Neural progenitor cell (in vitro differentiated cells): ENCODE measurements around the gene UAP1L1. TPM values are rescaled to one million over a fixed set of nuclear protein-coding genes. Genes with fewer than 3 reads are reported as not detected.

ENCODE experiments used
- DNase-seq: peaks from one replicate; pipeline ENCODE4 v3.0.0-alpha.2; 2016; ENCODE audit warnings: low spot score
- H2AFZ ChIP-seq: fragments of 200-600 bp; sonication (generic); replicated peaks from 2 replicates; pipeline ENCODE4 v1.6.1; 2016; ENCODE audit warnings: antibody characterized with exemption
- H3F3A ChIP-seq: fragments of 200-600 bp; sonication (generic); 2 replicates; pipeline ENCODE4 v1.6.1; 2016; ENCODE audit warnings: antibody characterized with exemption, low read depth
- H3K27ac ChIP-seq: fragments of 200-600 bp; sonication (generic); 2 replicates; pipeline ENCODE4 v1.5.1; 2016; ENCODE audit warnings: mild to moderate bottlenecking
- H3K27me3 ChIP-seq: fragments of 200-600 bp; sonication (generic); 2 replicates; pipeline ENCODE4 v1.6.1; 2016; ENCODE audit warnings: mild to moderate bottlenecking, moderate library complexity
- H3K36me3 ChIP-seq: fragments of 200-600 bp; sonication (generic); 2 replicates; pipeline ENCODE4 v1.5.1; 2016
- H3K4me1 ChIP-seq: fragments of 200-600 bp; sonication (generic); 2 replicates; pipeline ENCODE4 v1.6.1; 2016; ENCODE audit warnings: mixed run types
- H3K4me2 ChIP-seq: fragments of 200-600 bp; sonication (generic); 2 replicates; pipeline ENCODE4 v1.6.1; 2016
- H3K4me3 ChIP-seq: fragments of 200-600 bp; sonication (generic); 2 replicates; pipeline ENCODE4 v1.5.1; 2016
- H3K79me2 ChIP-seq: fragments of 200-600 bp; sonication (generic); 2 replicates; pipeline ENCODE4 v1.6.1; 2016; ENCODE audit warnings: low read depth
- H3K9ac ChIP-seq: fragments of 200-600 bp; sonication (generic); 2 replicates; pipeline ENCODE4 v1.6.1; 2016
- H3K9me3 ChIP-seq: fragments of 200-600 bp; sonication (generic); 2 replicates; pipeline ENCODE4 v1.5.1; 2016; ENCODE audit warnings: low read depth
- H4K20me1 ChIP-seq: fragments of 200-600 bp; sonication (generic); 2 replicates; pipeline ENCODE4 v1.6.1; 2016; ENCODE audit warnings: low read depth
- H3K27ac Mint-ChIP-seq: 3 replicates; pipeline ENCODE4 v1.8.0; 2021; ENCODE audit warnings: mixed read lengths
- H3K27me3 Mint-ChIP-seq: 2 replicates; pipeline ENCODE4 v1.8.0; 2022; ENCODE audit warnings: low read depth, mild to moderate bottlenecking, inconsistent platforms, moderate library complexity, mixed read lengths; ENCODE audit not compliant: insufficient read depth
- H3K36me3 Mint-ChIP-seq: 3 replicates; pipeline ENCODE4 v1.8.0; 2021; ENCODE audit warnings: mixed read lengths
- H3K4me1 Mint-ChIP-seq: 3 replicates; pipeline ENCODE4 v1.8.0; 2021; ENCODE audit warnings: mixed read lengths
- H3K4me3 Mint-ChIP-seq: 3 replicates; pipeline ENCODE4 v1.8.0; 2021; ENCODE audit warnings: mild to moderate bottlenecking, moderate library complexity, mixed read lengths
- H3K9me3 Mint-ChIP-seq: 3 replicates; pipeline ENCODE4 v1.8.0; 2020; ENCODE audit warnings: mixed read lengths
- CTCF ChIP-seq: fragments of 200-600 bp; sonication (generic); IDR thresholded peaks from 2 replicates; pipeline ENCODE4 v1.5.1; 2017; ENCODE audit warnings: antibody characterized with exemption, mild to moderate bottlenecking
- EZH2 ChIP-seq: fragments of 200-600 bp; sonication (generic); IDR thresholded peaks from 2 replicates; pipeline ENCODE4 v1.6.1; 2017; ENCODE audit warnings: antibody characterized with exemption, mild to moderate bottlenecking, moderate library complexity
- EZH2phosphoT487 ChIP-seq: fragments of 200-600 bp; sonication (generic); IDR thresholded peaks from 2 replicates; pipeline ENCODE4 v1.6.1; 2017; ENCODE audit warnings: antibody characterized with exemption
- total RNA-seq: library from RNA; depleted of rRNA; stranded (reverse); fragments of >200 nt; gene quantifications from 2 replicates; pipeline ENCODE4 v1.2.3, GENCODE V29; 2015; ENCODE audit warnings: low replicate concordance

The UAP1L1 gene
- total RNA-seq: 0.12 and 0.51 TPM in 2 replicates

- Histone ChIP-seq H4K20me1 (peaks cover 21% of the 10 kb centered on the region), H3K27me3 (peaks cover 86% of the 10 kb centered on the region), H3K4me1 (peaks cover 7% of the 10 kb centered on the region), H3F3A (peaks cover 20% of the 10 kb centered on the region), H2AFZ (no peak within 1 kb of the TSS), H3K9ac (no peak within 1 kb of the TSS), H3K4me3 (peak within 1 kb of the TSS; percentile 44), H3K27ac (no peak within 1 kb of the TSS), H3K9me3 (no peaks in the 10 kb centered on the region), H3K79me2 (no peaks in the 10 kb centered on the region), H3K4me2 (peak within 1 kb of the TSS; percentile 79), H3K36me3 (no peaks in the 10 kb centered on the region)
- TF ChIP-seq EZH2phosphoT487: peak; percentile 11
- no peak for TF ChIP-seq CTCF
- peaks cover 5% of the 10 kb centered on the region for H3K4me1 Mint-ChIP-seq
- no peaks in the 10 kb centered on the region for H3K9me3 Mint-ChIP-seq
- peaks cover 48% of the 10 kb centered on the region for H3K27me3 Mint-ChIP-seq
- no peaks in the 10 kb centered on the region for H3K36me3 Mint-ChIP-seq
- peak within 1 kb of the TSS; percentile 77 for H3K4me3 Mint-ChIP-seq
- H3K27ac Mint-ChIP-seq: no peak within 1 kb of the TSS
- peak; percentile 75 for DNase-seq
Measured at GRCh38 chr9:137077010-137077747, at the start of gene UAP1L1. UAP1L1 (plus strand) TSS chr9:137077517; CDS start chr9:137077533, 16 bp downstream.

- no peak overlapping the region for H3K27ac Mint-ChIP-seq
- peak; percentile 33 for TF ChIP-seq EZH2
- TF ChIP-seq CTCF: no peak
- peak; percentile 52 for TF ChIP-seq EZH2phosphoT487
- Histone ChIP-seq H3K27ac (no peak overlapping the region), H3K27me3 (peaks cover 24% of the 10 kb centered on the region), H3K9me3 (no peaks in the 10 kb centered on the region), H3K4me1 (peaks cover 18% of the 10 kb centered on the region), H3K4me2 (peak overlapping the region; percentile 94), H3K79me2 (no peaks in the 10 kb centered on the region), H2AFZ (peak overlapping the region; percentile 99), H3K36me3 (no peaks in the 10 kb centered on the region), H3K9ac (no peak overlapping the region), H4K20me1 (peaks cover 5% of the 10 kb centered on the region), H3F3A (peaks cover 24% of the 10 kb centered on the region), H3K4me3 (peak overlapping the region; percentile 80)
- peak overlapping the region; percentile 82 for H3K4me3 Mint-ChIP-seq
- H3K27me3 Mint-ChIP-seq: no peaks in the 10 kb centered on the region
- DNase-seq: peak; percentile 95
- no peaks in the 10 kb centered on the region for H3K36me3 Mint-ChIP-seq
- H3K4me1 Mint-ChIP-seq: peaks cover 12% of the 10 kb centered on the region
- no peaks in the 10 kb centered on the region for H3K9me3 Mint-ChIP-seq
Measured at GRCh38 chr9:137028263-137029057, 48.9 kb upstream of the UAP1L1 start.

- Mint-ChIP-seq H3K36me3 (no peaks in the 10 kb centered on the region), H3K9me3 (no peaks in the 10 kb centered on the region), H3K4me3 (peak overlapping the region; percentile 82), H3K27ac (peak overlapping the region; percentile 42), H3K27me3 (no peaks in the 10 kb centered on the region), H3K4me1 (peaks cover 12% of the 10 kb centered on the region)
- peak; percentile 86 for DNase-seq
- Histone ChIP-seq H3F3A (peaks cover 24% of the 10 kb centered on the region), H3K79me2 (no peaks in the 10 kb centered on the region), H3K4me2 (peak overlapping the region; percentile 94), H3K9ac (no peak overlapping the region), H3K27me3 (peaks cover 24% of the 10 kb centered on the region), H2AFZ (no peak overlapping the region), H3K4me3 (peak overlapping the region; percentile 80), H3K36me3 (no peaks in the 10 kb centered on the region), H3K9me3 (no peaks in the 10 kb centered on the region), H4K20me1 (peaks cover 5% of the 10 kb centered on the region), H3K27ac (no peak overlapping the region), H3K4me1 (peaks cover 13% of the 10 kb centered on the region)
- no peak for TF ChIP-seq EZH2
- TF ChIP-seq EZH2phosphoT487: peak; percentile 16
- peak; percentile 94 for TF ChIP-seq CTCF
Measured at GRCh38 chr9:137029058-137029936, 48.0 kb upstream of the UAP1L1 start.
